ENCODE measurements around the gene ARMH3.

ARMH3 gene

GRCh38 chr10:101892782-101893391 lies 163.1 kb downstream of the ARMH3 start:
- peak; percentile 29 for DNase-seq

DNA sequence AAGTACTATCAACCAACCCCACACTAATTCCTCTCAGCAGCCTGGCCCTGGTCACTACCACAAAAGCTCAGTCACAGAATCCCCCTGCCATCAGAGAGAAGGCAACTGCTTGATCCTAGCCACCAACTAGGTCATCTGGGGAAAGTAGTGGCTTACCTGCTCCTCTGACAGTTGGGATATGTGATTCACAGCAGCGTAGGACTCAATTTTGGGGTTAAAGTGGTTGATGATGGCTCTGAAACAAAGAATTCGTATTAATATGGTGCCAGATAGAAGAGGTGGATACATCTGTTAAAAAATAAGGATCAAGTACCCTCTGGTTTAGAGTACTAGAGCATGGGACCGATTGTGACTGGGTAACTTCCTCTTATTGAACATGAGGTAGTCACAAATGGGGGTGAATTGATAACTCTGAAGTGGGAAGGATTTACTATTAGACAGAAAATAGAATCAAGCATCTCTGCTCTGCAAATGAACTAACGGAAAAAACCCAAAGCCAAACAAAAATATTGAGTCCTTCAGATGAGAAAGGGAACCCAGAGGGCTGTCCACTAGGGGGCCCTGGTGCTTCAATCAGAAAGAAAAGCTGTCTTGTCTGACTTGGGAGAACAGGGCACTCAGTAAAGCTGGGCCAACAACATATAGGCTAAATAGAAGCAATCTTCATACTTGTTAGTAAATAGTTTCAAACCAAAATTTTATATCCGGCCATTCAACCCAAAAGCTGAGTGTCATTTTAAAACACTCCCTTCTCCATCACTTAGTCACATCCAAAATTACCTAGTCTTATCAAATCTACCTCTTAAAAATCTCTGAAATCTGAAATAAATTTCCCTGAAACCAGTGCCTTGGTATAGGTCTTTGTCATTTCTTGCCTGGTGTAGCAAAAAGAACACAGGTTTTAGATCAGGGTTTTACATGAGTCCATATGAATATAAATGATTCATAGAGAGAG lies 166.4 kb downstream of the ARMH3 start:
- DNase-seq = peak; percentile 84

DNA sequence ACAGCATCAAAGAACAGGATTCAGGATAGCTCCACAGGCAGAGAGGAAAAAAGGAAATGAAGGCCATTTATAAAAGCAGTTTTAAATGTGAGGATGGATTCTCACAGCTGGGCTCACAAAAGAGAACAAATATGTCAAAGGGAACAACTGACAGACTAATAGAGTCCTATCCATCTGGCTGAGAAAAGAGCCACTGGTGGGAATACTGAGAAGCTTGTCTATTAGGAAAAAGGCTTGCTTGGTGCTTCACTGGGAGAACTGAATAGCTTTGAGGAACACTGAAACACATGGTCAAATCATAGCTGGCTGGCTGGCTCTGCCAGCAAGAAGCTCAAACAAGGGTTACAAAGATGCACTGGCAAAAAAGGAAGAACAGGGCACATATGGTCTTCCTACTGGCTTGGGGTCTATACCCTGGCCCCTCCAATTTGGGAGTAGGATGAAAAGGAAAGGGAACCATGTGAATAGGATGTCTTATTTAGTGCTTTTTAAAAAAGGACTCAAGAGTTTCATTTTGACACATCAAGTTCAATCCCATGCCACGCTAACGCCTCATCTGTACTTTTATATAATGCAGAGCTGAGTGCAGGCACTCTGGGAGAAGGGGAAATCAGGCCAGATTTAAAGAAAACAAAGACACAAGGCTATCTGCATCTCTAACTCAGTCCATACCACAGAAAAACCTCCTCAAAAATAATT lies 167.6 kb downstream of the ARMH3 start:
- no peak for DNase-seq

DNA sequence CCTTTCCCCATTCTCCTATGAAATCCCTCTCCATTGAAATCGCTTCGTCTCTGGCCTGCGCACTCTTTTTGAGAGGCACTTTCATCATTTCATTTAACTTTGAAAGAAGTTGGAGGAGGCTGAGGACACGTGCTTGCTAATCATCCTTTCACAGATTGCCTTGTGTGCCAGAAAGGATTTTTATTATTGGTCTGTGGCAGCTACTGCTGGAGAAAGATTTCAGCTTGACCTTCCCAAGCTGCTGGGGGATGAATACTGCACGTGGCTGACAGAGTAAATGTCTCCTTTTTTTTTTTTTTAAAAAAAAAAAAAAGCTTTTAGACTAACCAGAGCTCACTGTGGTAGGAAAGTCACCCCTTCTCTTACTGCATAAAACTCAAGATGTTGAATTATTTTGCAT lies 168.2 kb downstream of the ARMH3 start:
- no peak for DNase-seq

GRCh38 chr10:101886521-101887312 lies 169.3 kb downstream of the ARMH3 start:
- DNase-seq = no peak

DNA sequence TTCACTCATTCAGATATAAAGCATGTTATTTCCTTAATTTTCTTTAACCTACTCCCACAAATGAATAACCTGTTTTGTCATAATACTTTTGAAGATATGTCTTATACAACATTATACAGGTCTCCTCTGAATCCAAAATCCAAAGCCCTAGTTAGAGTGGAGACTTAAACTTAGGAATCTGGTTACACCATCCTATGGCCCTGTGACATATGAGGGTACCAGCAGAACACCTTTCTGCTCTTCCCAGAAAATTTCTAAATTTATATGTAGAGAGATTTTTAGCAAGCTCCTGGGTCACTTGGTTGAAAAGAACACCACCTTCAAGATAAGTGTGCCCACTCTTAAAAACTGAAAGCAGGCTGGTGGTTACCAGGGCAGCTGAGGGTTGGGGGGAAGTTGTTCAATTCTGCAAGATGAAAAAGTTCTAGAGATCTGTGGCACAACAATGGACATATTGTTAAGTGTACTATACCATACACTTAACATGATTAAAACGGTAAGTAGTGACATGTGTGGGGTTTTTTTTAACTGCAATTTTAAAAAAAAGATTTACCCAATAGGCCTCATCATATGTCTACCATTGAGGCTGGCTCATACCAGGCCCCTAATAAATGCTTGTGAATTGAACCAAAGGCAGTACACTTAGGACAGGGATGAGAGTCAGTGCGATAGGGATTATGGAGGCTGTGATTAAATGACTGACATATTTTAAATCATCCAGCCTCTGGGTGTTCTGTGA lies 174.8 kb downstream of the ARMH3 start:
- DNase-seq = no peak

DNA sequence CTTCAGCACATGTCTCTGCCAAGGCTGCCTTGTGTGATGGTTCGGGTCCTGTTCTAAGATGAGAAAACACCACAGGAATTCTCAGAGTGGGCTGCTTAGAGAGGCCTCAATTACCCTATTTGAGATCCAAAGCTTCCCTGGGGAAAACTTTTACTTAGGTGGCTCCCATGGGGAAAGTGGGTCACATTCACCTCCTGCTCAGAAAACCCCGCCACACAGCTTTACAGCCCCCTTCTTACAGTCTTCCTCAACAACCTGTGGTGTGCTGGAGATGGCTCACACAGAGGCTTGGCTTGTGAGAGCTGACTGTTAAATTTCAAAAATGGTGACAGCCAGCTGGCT lies 175.8 kb downstream of the ARMH3 start:
- no peak for DNase-seq

DNA sequence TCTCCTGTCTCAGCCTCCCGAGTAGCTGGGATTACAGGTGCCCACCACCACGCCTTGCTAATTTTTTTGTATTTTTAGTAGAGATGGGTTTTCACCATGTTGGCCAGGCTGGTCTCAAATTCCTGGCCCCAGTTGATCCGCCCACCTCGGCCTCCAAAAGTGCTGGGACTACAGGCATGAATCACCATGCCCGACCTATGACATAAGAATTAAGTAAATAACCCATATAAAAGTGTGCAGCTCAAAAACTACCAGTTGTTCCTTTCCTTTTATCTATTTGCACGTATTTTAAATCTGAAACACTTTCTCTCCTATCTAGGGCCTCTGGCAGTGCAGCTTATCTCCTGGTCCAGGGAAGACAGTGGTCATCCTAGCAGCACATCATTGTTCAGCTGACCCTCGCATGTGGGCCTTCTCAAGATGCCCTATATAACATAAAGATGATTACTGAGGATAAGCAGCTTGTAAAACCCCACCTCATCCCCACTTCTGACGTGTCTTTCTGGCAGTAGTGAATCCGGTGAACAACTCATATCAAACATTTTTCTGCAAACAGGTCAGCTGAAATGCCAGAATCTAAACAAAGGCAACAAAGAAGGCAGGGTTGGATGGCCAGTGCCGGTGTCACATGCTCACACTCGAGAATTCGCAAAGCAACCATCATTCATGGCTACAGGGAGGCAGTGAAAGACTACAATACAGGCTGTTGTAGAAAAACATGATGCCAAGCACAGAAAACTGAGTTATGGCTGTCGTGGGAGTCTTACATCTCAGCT lies 176.3 kb downstream of the ARMH3 start:
- DNase-seq = no peak

- DNase-seq = no peak
Measured at GRCh38 chr10:101878869-101879268, 177.1 kb downstream of the ARMH3 start.

DNA sequence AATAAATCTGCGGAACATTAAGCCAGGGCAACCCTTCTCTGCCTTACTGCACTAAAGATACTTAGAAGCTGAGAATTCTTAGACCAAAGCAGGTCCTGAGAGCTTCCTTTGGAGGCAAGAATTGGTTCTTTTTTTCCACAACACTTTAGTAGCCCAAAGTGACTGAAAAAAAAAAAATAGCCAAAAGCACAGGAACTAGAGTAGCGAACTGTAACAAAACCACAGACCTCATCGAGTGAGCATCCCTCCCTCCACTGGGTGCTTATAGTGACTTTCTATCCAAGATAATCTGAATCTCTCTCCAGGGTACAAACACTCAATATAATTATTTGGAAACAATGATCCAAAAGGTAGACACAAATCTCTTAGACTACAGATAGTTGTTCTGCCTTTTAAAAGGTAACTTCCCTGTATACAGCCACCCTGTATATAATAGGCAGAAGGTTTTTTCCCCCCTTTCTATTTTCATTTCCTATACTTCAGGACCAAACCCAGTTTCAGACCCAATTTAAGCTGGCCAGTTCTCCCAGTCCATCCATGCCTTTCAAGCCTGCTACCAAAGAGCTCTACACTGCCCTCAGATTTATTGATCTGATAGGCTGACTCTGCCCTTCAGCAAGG lies 180.8 kb downstream of the ARMH3 start:
- DNase-seq = no peak

GRCh38 chr10:101874252-101874651 lies 181.7 kb downstream of the ARMH3 start:
- DNase-seq = no peak

DNA sequence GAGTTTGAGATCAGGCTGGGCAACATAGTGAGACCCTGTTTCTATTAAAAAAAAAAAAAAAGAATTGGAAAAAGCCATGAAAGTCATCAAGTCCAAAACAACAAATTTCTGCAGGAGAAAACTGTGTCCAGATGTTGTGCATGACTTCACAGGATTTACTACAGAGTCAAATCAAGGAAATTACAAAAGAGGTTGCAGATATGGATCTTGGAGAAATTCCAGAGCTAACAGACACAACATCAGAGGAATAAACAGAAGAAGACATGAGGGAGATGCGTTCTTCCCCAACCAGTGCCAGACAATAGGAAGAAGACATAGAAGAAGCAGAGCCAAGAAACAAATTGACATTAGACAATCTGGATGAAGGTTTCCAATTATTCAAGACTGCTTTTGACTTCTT lies 188.0 kb downstream of the ARMH3 start:
- no peak for DNase-seq

- DNase-seq = no peak
Measured at GRCh38 chr10:101859530-101859929, 196.4 kb downstream of the ARMH3 start.

- DNase-seq = no peak
Measured at GRCh38 chr10:101858723-101859500, 197.1 kb downstream of the ARMH3 start.

GRCh38 chr10:101857802-101858476 lies 198.0 kb downstream of the ARMH3 start:
- no peak for DNase-seq

GRCh38 chr10:101856626-101857025 lies 199.3 kb downstream of the ARMH3 start:
- no peak for DNase-seq

- DNase-seq = no peak
Measured at GRCh38 chr10:101851411-101852116, 204.4 kb downstream of the ARMH3 start.

GRCh38 chr10:101850749-101851148 lies 205.2 kb downstream of the ARMH3 start:
- DNase-seq = no peak

DNA sequence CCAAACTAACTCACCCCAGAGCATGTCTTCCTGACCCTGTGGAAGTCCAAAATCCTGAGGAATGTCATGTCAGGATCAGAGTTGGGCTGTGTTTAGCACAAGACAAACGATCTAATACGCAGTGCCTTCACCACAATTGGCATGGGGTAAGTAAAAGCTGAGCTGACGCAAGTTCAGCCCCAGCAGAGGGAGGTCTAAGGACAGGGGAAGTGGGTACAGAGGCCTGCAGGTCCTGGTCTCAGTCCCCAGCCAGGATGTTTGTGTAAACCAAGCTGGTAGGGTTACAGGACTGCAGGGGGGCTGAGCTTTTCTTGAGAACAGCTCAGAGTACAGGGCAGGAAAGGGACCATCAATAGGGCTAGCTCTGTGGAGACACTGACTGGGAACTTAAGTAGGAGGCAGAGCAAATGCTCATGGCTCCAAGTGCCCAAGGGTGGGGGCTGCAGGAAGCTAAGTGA lies 207.1 kb downstream of the ARMH3 start:
- no peak for DNase-seq

All from NCI-H82 (cell line).